Hepatocyte (in vitro differentiated cells): ENCODE measurements around the gene TRMT44. TPM values are rescaled to one million over a fixed set of nuclear protein-coding genes. Genes with fewer than 3 reads are reported as not detected.

Experiments used
- DNase-seq: peaks from one replicate; pipeline ENCODE4 v3.0.0-alpha.2; 2016; ENCODE audit warnings: low spot score
- H2AFZ ChIP-seq: fragments of 200-600 bp; sonication (generic); 2 replicates; pipeline ENCODE4 v1.6.0; 2016; ENCODE audit warnings: antibody characterized with exemption, mild to moderate bottlenecking
- H3K27ac ChIP-seq: fragments of 200-600 bp; sonication (generic); 2 replicates; pipeline ENCODE4 v1.5.1; 2016; ENCODE audit warnings: mild to moderate bottlenecking
- H3K27me3 ChIP-seq: fragments of 200-600 bp; sonication (generic); 2 replicates; pipeline ENCODE4 v1.6.1; 2016
- H3K36me3 ChIP-seq: fragments of 200-600 bp; sonication (generic); replicated peaks from 2 replicates; pipeline ENCODE4 v1.5.1; 2016; ENCODE audit warnings: low read depth; ENCODE audit not compliant: insufficient read depth
- H3K4me1 ChIP-seq: fragments of 200-600 bp; sonication (generic); 2 replicates; pipeline ENCODE4 v1.5.1; 2016; ENCODE audit warnings: mild to moderate bottlenecking, moderate library complexity; ENCODE audit not compliant: insufficient read depth
- H3K4me2 ChIP-seq: fragments of 200-600 bp; sonication (generic); 2 replicates; pipeline ENCODE4 v1.6.0; 2016
- H3K4me3 ChIP-seq: fragments of 200-600 bp; sonication (generic); 2 replicates; pipeline ENCODE4 v1.5.1; 2016; ENCODE audit warnings: mild to moderate bottlenecking
- H3K79me2 ChIP-seq: fragments of 200-600 bp; sonication (generic); 2 replicates; pipeline ENCODE4 v1.6.0; 2017; ENCODE audit warnings: mild to moderate bottlenecking
- H3K9me2 ChIP-seq: fragments of 200-600 bp; sonication (generic); replicated peaks from 2 replicates; pipeline ENCODE4 v1.6.0; 2017; ENCODE audit warnings: mild to moderate bottlenecking; ENCODE audit not compliant: insufficient read depth
- H3K9me3 ChIP-seq: fragments of 200-600 bp; sonication (generic); 2 replicates; pipeline ENCODE4 v1.5.1; 2016; ENCODE audit warnings: low read depth, mild to moderate bottlenecking
- H4K20me1 ChIP-seq: fragments of 200-600 bp; sonication (generic); 2 replicates; pipeline ENCODE4 v1.6.0; 2016; ENCODE audit warnings: mild to moderate bottlenecking; ENCODE audit not compliant: insufficient read depth, poor library complexity, severe bottlenecking
- CTCF ChIP-seq: fragments of 200-600 bp; sonication (generic); IDR thresholded peaks from 2 replicates; pipeline ENCODE4 v1.5.1; 2016; ENCODE audit warnings: antibody characterized with exemption, mild to moderate bottlenecking; ENCODE audit not compliant: poor library complexity
- EZH2 ChIP-seq: fragments of 200-600 bp; sonication (generic); IDR thresholded peaks from 2 replicates; pipeline ENCODE4 v1.6.1; 2016; ENCODE audit warnings: antibody characterized with exemption, mild to moderate bottlenecking, borderline replicate concordance
- EZH2phosphoT487 ChIP-seq: fragments of 200-600 bp; sonication (generic); IDR thresholded peaks from one replicate; pipeline ENCODE4 v1.6.1; 2018; ENCODE audit warnings: antibody characterized with exemption, mild to moderate bottlenecking, low read depth, moderate library complexity; ENCODE audit not compliant: unreplicated experiment, severe bottlenecking
- WGBS: methylation state at CpG from one replicate; pipeline ENCODE4 v1.1.6; 2016; ENCODE audit warnings: low lambda C conversion rate; ENCODE audit errors: missing lambda C conversion rate; 5-methylcytosine and 5-hydroxymethylcytosine counted together
- polyA plus RNA-seq: library from polyadenylated mRNA; unstranded; fragments of >200 nt; fragmentation: Nextera tagmentation; extraction: Ambion mirVana; gene quantifications from 2 replicates; pipeline ENCODE4 v1.2.1, GENCODE V29; 2016
- total RNA-seq: library from RNA; depleted of rRNA; stranded (reverse); fragments of >200 nt; gene quantifications from 2 replicates; pipeline ENCODE4 v1.2.3, GENCODE V29; 2014

TRMT44 gene
- total and polyA plus RNA-seq, 2 experiments from 2014 or later, result 8.2 to 13.2 TPM

DNA sequence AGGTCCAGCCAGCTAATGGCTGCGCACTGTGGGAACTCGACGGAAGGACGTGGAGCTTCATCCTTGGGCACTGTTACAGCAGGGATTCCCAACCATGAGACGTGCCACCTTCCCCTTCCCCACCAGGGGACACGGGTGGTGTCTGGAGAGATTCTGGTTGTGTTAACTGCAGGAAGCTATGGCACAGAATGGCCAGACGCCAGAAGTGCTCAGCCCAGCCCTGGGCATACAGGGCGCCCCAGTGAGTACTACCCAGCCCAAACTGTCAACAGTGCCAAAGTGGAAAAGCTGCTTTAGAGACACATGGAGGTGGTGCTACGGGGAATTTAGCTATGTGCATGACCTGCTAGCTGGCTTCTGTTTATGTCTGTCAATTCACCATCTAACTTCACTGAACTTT lies 32.8 kb upstream of the TRMT44 start:
- H3K36me3 ChIP-seq, result no peaks in the 10 kb centered on the region
- no peaks in the 10 kb centered on the region for H4K20me1 ChIP-seq
- TF ChIP-seq EZH2 (no peak), EZH2phosphoT487 (no peak), CTCF (no peak)
- no peak overlapping the region for H3K27ac ChIP-seq
- H3K9me3 ChIP-seq, result no peaks in the 10 kb centered on the region
- H2AFZ ChIP-seq, result no peak overlapping the region
- 92% methylated on average over 9 of the region's 9 CpGs for WGBS
- H3K9me2 ChIP-seq, result no peaks in the 10 kb centered on the region
- no peaks in the 10 kb centered on the region for H3K27me3 ChIP-seq
- H3K4me3 ChIP-seq, result no peak overlapping the region
- no peak overlapping the region for H3K4me2 ChIP-seq
- no peak for DNase-seq
- no peaks in the 10 kb centered on the region for H3K4me1 ChIP-seq
- H3K79me2 ChIP-seq, result no peaks in the 10 kb centered on the region

DNA sequence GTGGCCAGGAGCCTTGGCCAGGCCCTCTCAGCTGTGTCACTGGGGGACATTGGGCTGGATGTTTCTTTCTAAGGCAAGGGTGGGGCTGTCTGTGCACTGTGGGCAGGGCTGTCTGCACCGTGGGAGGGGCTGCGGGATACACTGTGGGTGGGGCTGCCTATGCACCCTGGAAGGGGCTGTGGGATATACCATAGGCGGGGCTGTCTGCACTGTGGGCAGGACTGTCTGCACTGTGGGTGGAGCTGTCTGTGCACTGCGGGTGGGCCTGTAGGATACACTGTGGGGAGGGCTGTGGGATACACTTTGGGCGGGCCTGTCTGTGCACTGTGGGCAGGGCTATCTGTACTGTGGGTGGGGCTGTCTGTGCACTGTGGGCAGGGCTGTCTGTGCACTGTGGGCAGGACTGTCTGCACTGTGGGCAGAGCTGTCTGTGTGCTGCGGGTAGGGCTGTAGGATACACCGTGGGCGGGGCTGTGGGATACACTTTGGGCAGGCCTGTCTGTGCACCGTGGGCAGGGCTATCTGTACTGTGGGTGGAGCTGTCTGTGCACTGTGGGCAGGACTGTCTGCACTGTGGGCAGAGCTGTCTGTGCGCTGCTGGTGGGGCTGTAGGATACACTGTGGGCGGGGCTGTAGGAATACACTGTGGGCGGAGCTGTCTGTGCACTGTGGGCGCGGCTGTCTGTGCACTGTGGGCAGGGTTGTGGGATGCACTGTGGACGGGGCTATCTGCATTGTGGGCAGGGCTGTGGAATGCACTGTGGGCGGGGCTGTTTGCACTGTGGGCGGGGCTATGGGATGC lies 31.1 kb upstream of the TRMT44 start:
- Histone ChIP-seq H3K4me2 (no peak overlapping the region), H4K20me1 (no peaks in the 10 kb centered on the region), H3K9me3 (no peaks in the 10 kb centered on the region), H3K9me2 (no peaks in the 10 kb centered on the region), H3K4me3 (no peak overlapping the region), H3K4me1 (no peaks in the 10 kb centered on the region), H3K36me3 (no peaks in the 10 kb centered on the region), H3K79me2 (no peaks in the 10 kb centered on the region), H3K27ac (no peak overlapping the region), H2AFZ (no peak overlapping the region), H3K27me3 (no peaks in the 10 kb centered on the region)
- WGBS, result 93% methylated on average over 7 of the region's 17 CpGs
- DNase-seq, result no peak
- no peak for TF ChIP-seq CTCF
- no peak for TF ChIP-seq EZH2
- no peak for TF ChIP-seq EZH2phosphoT487

DNA sequence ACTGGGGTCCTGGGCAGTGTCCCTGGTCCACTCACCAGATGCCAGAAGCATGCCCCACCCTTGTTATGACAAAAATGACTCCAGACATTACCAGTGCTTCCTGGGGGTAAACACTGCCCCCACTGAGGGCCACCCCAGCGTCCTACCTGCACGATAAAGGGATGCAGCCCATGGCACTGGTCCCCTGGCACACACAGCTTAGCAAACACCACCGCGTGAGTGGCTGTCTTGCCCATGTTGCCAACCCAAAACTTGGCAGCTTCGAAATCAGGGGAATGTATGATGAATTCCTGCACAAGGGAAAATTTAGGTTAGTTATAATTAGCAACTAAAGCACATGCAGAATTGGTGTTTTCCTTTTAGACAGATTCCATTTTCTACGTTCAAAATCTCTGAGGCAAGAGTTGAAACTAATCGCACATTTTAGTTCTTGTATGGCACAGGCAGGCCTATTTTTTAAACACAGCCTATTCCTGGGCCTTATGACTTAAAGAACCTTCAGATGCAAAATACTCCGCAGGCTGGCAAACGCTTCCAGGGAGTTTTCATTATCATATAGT lies 30.4 kb upstream of the TRMT44 start:
- H3K9me2 ChIP-seq, result no peaks in the 10 kb centered on the region
- H2AFZ ChIP-seq, result no peak overlapping the region
- no peak overlapping the region for H3K27ac ChIP-seq
- H3K9me3 ChIP-seq, result no peaks in the 10 kb centered on the region
- DNase-seq, result no peak
- no peaks in the 10 kb centered on the region for H3K79me2 ChIP-seq
- no peak for TF ChIP-seq EZH2phosphoT487
- TF ChIP-seq CTCF, result no peak
- no peak for TF ChIP-seq EZH2
- no peak overlapping the region for H3K4me3 ChIP-seq
- no peaks in the 10 kb centered on the region for H3K27me3 ChIP-seq
- WGBS, result 94% methylated on average over 9 of the region's 9 CpGs
- no peaks in the 10 kb centered on the region for H4K20me1 ChIP-seq
- H3K4me2 ChIP-seq, result no peak overlapping the region
- H3K36me3 ChIP-seq, result no peaks in the 10 kb centered on the region
- H3K4me1 ChIP-seq, result no peaks in the 10 kb centered on the region
